Transverse colon (tissue), 4 donors: Measurements from ENCODE around the gene TBC1D2B.

Source experiments
- EP300 ChIP-seq: sonication (generic); formaldehyde crosslinking; IDR thresholded peaks from one replicate; pipeline ENCODE4 v1.6.1; 2017; ENCODE audit warnings: antibody characterized with exemption, low read depth
- POLR2A ChIP-seq: fragments of 450-650 bp; IDR thresholded peaks from one replicate; pipeline ENCODE4 v1.6.1; 2016; ENCODE audit warnings: antibody characterized with exemption, mild to moderate bottlenecking, moderate library complexity
- POLR2AphosphoS5 ChIP-seq, 3 donors: sonication (generic); formaldehyde crosslinking; IDR thresholded peaks; one replicate each; pipeline ENCODE4 v1.6.1; 2016; ENCODE audit warnings: antibody characterized with exemption in 3 of 3
- TF ChIP-seq, protein P1 (sequence below), 5 experiments: fragments of 200-600 bp in 3 of 5; fragments of 450-650 bp in 2 of 5; sonication (generic) in 3 of 5; IDR thresholded peaks; 1 replicate in 2 of 5; 2 replicates in 3 of 5; pipeline ENCODE4 v1.5.1; 2016 to 2017; ENCODE audit warnings: antibody characterized with exemption in 5 of 5, inconsistent platforms in 3 of 5, mild to moderate bottlenecking in 2 of 5, moderate library complexity in 1 of 5

DNA sequence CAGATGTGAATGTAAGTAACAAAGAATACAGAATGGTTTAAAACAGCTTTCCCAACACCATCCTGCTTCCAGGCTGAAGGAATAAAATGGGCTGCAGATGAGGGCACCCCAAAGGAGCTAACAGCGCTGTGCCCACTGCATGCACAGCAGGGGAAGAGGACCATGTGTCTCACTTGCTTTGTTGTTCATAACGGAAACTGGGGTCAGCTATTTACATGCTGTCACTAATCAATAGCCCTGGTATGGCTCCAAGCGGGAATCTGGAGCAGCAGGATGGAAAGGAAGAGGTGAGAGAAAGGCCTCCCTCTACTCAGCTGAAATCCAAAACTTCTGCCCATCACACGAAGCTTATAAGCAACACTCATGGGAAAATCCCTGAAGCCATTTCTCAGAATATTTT lies 67.4 kb downstream of the TBC1D2B start:
- TF ChIP-seq POLR2A (no peak), POLR2AphosphoS5 (IDR thresholded peaks at IDR 0.05) (no peak), EP300 (no peak)
- TF ChIP-seq, protein P1, sequence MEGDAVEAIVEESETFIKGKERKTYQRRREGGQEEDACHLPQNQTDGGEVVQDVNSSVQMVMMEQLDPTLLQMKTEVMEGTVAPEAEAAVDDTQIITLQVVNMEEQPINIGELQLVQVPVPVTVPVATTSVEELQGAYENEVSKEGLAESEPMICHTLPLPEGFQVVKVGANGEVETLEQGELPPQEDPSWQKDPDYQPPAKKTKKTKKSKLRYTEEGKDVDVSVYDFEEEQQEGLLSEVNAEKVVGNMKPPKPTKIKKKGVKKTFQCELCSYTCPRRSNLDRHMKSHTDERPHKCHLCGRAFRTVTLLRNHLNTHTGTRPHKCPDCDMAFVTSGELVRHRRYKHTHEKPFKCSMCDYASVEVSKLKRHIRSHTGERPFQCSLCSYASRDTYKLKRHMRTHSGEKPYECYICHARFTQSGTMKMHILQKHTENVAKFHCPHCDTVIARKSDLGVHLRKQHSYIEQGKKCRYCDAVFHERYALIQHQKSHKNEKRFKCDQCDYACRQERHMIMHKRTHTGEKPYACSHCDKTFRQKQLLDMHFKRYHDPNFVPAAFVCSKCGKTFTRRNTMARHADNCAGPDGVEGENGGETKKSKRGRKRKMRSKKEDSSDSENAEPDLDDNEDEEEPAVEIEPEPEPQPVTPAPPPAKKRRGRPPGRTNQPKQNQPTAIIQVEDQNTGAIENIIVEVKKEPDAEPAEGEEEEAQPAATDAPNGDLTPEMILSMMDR (IDR thresholded peaks at IDR 0.05) = no peak
